Coronary artery (tissue), 2 donors: ENCODE results near the gene MCRIP2.

Source experiments
- DNase-seq: peaks from one replicate; pipeline ENCODE4 v3.0.0-alpha.2; 2017; ENCODE audit warnings: low spot score
- H3K27ac ChIP-seq, 2 donors: fragments of 200-600 bp; sonication (generic); one replicate each; pipeline ENCODE4 v1.5.1; 2016 to 2019
- H3K4me3 ChIP-seq: fragments of 200-600 bp; sonication (generic); 2 replicates; pipeline ENCODE4 v1.5.1; 2016; ENCODE audit warnings: mild to moderate bottlenecking, moderate library complexity
- TF ChIP-seq, protein P1 (sequence below): fragments of 200-600 bp; sonication (generic); IDR thresholded peaks from one replicate; pipeline ENCODE4 v1.5.1; 2019; ENCODE audit warnings: antibody characterized with exemption

MCRIP2 gene

DNA sequence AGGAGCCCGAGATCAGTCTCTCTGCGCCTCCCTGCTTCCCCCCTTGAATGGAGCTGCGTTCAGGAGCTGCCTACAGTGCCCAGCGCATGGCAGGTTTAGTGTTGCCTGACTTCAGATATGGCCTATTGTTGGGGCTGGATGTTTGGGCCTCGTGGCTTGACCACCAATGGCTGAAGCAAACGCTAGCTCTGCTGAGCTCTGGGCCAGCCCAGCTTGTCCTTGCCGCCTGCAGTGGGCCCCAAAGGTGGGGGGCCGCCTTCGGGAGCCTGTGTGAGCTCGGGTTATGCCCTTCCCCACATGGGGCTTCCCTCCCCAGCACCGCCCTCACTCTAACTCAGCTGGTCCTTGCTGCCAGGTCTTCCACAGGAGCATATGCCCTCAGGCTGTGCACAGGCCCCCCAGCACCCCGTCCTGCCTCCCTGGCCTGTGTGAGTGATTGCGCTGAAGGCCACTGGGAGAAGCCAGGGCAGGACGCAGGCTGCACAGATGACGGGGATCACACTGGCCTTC lies 3.5 kb upstream of the MCRIP2 start:
- Histone ChIP-seq H3K4me3 (no peak overlapping the region), H3K27ac (no peak overlapping the region)
- TF ChIP-seq, protein P1, sequence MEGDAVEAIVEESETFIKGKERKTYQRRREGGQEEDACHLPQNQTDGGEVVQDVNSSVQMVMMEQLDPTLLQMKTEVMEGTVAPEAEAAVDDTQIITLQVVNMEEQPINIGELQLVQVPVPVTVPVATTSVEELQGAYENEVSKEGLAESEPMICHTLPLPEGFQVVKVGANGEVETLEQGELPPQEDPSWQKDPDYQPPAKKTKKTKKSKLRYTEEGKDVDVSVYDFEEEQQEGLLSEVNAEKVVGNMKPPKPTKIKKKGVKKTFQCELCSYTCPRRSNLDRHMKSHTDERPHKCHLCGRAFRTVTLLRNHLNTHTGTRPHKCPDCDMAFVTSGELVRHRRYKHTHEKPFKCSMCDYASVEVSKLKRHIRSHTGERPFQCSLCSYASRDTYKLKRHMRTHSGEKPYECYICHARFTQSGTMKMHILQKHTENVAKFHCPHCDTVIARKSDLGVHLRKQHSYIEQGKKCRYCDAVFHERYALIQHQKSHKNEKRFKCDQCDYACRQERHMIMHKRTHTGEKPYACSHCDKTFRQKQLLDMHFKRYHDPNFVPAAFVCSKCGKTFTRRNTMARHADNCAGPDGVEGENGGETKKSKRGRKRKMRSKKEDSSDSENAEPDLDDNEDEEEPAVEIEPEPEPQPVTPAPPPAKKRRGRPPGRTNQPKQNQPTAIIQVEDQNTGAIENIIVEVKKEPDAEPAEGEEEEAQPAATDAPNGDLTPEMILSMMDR = no peak
- DNase-seq = no peak

DNA sequence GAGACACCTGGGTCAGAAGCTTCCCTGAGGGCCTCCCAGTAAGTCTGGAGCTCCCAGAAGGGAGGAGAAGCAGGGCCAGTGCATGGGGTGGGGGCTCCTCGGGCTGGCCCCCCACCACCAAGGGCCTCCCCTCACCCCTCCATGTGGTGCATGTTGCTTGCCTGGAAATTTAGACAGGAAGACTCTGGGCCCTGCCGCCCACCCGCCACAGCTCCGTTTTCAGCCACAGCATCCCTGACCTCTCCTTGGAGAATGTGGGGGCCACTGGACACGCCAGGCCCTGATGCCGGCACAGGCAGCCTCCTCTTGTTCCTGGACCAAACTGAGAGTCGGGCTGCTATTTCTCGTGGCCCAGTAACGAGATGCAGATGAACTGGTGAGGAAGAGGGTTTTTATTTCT lies 2.8 kb upstream of the MCRIP2 start:
- DNase-seq = no peak
- no peak overlapping the region for H3K4me3 ChIP-seq
- TF ChIP-seq, protein P1 = no peak
- H3K27ac ChIP-seq = no peak overlapping the region

DNA sequence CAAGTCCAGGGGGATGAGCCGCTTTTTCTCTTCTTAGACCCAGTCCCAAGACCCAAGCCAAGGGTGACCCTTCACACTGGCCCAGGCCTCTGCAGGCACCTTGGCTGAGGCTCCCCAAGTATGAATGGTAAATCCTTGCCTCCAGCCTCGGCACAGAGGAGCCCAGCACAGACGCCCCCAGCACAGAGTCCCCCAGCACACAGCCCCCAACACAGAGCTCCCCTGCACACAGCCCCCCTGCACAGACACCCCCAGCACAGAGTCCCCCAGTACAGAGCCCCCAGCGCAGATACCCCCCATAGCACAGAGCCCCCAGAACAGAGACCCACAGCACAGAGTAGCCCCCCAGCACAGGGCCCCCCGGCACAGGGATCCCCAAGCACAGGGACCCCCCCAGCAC lies 1.0 kb upstream of the MCRIP2 start:
- no peak for DNase-seq
- TF ChIP-seq, protein P1 = no peak
- Histone ChIP-seq H3K4me3 (peak overlapping the region; percentile 98), H3K27ac (no peak overlapping the region)

DNA sequence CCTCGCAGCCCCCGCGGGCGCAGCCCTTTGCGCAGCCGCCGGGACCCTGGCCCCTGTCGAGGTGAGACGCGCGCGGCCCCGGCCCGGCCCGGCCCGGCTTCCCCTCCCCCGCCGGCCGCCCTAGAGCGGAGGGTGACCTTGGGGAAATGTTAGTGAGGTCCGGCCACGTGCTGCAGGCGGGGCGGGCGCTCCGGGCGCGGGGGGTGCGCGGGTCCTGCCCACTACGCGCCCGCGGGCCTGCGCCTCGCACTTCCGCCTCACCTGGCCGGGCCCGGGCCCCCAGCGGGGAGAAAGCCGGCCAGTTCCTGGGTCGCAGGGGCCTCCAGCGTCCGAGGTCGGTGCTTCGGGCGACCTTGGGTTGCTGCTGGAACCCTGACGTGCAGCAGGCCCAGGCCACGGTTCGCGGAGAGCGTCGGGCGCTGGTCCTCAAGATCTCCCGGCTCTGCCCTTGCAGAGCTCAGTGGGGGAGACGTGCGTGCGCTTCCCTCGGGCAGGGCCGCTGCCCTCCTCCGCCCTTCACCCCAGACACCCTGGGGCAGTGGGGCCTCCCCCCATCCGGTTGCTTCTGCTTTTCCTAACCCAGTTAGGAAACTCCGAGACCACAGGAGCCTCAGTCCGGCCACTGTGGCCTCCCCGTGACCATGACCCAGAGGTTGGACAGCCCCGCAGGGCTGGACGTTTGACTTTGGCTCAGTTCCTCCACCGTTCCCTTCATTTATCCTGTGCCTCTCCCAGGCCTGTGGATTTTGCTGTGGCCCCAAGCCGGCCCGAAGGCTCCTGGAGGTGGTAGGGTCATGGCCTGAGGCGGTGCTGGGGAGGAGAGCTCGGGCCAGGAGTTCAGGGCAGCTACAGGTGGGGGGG lies 791 bp downstream of the MCRIP2 start:
- TF ChIP-seq, protein P1 = no peak

DNA sequence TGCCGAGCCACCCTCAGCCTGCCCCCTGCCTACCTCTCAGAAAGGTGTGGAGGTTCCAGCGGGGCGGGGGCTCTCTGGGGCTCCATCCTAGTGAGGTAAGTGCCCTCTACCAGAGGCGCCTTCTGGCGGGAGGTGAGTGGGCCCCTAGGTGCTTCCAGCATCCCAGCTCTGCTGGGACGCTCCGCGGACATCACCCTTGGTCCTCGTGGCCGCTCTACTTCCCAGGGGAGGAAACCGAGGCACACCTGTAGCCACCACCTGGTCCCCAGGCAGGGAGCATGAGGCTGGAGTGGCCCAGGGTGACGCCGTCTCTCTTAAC lies 1.4 kb downstream of the MCRIP2 start:
- DNase-seq = no peak
- TF ChIP-seq, protein P1 = no peak
- Histone ChIP-seq H3K27ac (peak overlapping the region in 1 of 2 donors; percentile 93), H3K4me3 (peak overlapping the region; percentile 98)

More for the DNA sequence above, 791 bp downstream of the MCRIP2 start:
- no peak for DNase-seq
- Histone ChIP-seq H3K27ac (peak overlapping the region; percentile 73 to 93), H3K4me3 (peak overlapping the region; percentile 98)

DNA sequence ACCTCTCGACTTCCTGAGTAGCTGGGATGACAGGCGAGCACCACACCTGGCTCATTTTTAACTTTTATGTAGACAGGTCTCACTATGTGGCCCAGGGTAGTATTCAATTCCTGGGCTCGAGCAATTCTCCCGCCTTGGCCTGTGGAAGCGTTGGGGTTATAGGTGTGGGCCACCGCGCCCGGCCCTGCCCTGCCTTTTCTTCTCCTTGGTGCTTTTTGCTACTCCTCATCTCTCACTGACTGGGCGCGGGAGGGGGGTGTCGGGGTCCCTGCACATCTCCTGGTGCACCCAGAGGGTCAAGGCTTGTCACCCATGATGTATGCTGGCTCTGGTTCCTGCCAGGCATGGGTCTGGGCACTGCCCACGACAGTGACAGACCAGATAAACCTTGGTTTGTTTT lies 2.9 kb downstream of the MCRIP2 start:
- no peak overlapping the region for H3K27ac ChIP-seq
- TF ChIP-seq, protein P1 = no peak
- no peak overlapping the region for H3K4me3 ChIP-seq
- no peak for DNase-seq
